GM19238 (cell line): ENCODE measurements around the gene MCTP1.

Source experiments
- DNase-seq: peaks from one replicate; pipeline ENCODE4 v3.0.0; 2011; ENCODE audit warnings: low spot score; ENCODE audit not compliant: insufficient read length

Gene MCTP1

DNA sequence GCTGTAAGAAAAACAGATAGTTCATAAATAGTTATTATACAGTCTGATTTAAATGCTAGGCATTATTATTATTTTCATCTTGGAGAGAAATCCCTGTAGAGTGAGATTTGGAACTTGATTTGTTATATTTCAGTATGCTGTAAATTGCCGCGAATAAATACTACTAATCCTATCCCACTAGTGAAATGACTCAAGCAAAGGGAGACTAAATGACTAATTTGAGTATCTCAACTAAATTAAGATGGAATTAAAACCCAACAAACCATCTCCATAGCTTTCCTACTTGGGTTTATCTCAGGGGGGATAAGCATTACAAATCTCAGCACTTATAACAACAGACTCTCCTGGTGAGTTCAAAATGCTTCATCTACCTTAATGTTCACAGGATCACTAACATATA, 206.0 kb downstream of the MCTP1 start:
- no peak for DNase-seq

DNA sequence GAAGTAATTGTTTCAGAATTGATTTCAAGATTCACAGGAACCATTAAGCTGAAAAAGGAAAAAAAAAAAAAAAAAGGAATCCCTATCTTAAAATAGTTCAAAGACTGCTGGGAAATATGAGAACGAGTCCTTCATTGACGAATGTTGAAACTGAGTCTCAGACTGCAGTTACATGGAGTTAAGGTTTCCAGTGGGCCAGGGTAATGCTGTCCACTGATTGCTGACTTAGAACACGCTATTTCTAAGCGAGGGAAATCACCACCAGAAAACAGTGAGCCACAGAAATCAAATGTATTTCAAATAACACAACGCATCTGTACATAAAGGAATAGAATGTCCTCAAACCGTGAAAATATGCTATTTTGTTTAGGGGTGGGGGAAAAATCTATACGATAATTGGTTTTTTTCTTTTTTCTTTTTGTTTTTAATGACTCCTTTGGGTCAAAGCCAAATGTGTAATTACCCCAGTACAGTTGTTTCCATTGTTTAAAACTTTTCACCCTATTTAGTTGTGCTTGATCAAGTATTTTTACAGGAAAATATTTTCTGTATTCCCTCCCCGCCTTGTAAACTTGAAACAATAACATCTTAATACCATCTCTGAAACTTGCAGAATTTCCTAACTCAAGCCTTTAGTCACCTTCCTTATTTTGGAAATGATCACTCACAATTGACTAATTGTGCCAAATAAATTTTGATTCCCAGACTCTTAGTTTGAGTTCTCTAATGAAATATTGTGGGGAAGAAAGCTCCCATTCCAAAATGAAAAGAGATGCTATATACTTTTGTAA, 208.3 kb downstream of the MCTP1 start:
- no peak for DNase-seq

DNA sequence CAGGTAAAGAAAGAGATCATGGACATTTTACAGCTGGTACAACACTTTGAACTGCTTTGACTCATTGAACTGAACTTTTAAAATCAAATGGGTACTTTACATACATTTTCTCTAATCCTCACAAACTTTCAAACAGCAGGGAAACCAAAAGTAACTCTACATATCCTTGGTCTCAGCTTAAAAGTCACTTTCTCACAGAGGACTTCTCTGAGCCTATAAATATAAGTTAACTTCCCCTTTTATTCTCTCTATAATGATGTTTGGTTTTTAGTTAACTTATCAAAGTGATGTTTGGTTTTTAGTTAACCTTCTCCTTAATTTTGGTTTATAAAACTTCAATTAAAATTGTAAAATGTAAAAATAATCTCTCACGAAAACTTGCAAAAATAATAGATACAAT, 209.8 kb downstream of the MCTP1 start:
- no peak for DNase-seq

DNA sequence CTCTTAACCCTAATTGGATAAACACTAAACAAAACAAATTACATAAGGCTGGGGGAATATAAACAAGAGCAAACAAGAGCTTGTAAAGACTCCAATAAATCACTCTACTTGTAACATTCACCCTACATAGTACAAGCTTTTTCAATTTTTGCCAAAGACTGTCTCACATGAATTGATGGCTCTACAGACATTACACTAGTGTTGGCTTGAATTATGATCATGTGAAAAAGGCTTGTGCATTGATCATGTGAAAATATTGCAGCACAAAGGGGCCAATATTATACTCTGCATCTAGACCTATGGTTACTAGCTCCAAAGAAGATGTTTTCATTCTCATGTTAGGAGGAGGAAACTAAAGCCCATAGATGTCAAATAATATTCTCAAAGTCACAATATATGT, 212.6 kb downstream of the MCTP1 start:
- no peak for DNase-seq

DNA sequence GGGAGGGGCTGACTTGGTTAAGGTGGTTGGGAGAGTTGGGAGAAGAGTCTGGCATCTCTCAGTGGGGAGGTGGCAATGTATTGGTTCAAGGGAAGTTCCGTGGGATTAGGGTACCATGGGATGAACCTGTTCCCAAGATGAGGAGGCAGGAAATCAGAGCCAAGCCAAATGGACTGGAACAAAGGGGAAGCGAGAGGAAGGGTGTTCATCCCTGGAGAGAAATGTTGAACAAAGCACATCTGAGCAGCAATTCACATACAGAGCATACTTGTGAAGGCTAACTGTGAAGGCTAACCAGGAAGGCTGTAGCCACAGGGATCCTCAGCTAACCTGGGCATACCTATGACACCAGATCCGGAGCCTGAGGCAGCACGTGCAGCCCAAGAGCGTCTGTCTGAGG, 214.0 kb downstream of the MCTP1 start:
- no peak for DNase-seq

DNA sequence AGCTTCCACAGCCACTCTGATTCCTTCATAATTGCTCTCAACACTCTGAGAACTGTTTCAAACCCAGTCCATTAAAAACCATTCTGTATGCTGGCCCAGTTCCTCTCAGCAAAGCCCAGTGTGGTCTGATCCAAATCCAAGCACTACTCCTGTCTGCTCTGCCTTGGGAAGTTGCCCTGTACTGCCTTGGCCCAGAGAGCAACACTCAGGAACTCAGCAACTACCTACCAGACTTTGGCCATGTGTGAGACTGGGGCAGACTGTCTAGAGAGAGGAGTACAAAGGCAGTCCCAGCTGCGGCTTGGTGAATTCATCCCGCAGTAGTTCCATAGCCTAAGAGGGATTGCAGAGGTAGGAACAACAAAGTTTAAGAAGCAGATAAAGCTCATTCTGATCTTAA, 214.4 kb downstream of the MCTP1 start:
- no peak for DNase-seq

DNA sequence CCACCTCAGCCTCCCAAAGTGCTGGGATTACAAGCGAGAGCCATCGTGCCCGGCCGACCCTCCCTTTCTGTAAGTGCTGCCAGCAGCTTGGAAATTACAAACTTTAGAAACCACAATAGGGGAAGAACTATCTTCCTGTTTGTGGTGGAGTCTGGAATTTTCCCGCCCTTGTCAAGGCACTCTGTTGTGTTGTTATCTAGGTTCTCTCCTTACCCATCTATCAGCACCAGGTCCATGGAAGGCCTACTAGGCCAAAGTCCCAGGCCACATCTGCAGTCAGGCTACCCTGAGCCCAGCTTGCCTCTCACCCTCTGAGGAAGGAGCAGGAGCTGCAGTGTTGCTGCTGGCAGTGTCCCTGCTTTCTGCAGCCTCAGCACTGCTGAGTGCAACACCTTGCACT, 214.9 kb downstream of the MCTP1 start:
- DNase-seq: no peak

DNA sequence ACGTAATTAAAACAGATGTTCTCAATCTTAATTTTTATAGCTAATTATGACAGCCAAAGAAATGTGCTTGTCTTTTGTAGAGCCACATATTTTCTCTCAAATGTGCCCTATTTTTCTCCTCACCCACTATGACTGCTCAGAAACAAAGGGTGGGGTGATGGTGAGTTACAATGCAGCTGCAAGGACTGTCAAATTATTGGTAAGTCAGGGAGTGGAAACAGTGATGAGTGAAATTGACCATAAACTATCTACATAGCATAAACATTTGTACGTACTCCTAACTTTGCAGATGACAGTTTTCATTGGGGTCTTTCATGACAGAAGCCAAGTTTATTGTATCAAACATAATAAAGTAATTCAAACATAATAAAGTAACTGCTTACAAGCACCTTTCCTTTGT, 215.9 kb downstream of the MCTP1 start:
- no peak for DNase-seq

DNA sequence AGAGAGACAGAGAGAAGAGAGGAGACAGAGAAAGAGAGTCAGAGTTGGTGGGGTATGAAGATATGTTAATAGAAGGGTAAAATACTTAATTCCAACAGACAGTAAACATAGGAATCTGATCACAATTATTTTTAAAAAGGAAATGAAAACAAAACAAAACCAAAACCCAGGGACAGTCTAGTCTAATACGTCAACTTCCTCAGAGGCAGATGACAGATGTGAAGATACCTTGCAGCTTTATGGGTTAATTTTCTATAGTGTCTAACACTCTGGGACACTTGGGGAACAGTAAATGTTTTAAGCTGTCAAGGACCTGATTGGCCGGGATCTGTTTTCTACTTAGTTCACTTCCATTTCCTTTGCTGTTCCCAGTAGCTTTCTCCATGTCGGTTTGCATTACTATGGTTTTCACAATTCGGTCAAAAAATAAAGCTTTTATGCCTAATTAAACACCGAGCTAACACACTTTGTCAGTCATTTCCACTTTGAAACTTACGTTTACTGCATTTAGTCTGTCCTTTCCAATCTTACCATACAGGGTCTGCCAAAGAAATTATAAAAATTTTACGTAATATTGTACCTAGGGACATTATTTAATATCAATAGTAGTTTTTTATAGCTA, 216.5 kb downstream of the MCTP1 start:
- DNase-seq: no peak

DNA sequence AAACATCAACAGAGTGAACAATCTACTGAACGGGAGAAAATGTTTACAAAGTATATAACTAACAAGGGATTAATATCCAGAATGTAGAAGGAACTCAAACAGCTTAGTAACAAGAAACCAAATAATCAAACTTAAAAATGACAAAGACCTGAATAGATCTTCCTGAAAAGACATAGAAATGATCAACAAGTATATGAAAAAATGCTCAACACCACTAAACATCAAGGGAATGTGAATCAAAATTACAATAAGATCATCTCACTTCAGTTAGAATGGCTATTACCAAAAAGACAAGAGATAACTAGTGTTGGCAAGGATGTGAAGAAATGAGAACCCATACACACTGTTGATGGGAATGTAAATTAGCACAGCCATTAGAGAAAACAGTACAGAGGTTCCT, 218.8 kb downstream of the MCTP1 start:
- DNase-seq: no peak

DNA sequence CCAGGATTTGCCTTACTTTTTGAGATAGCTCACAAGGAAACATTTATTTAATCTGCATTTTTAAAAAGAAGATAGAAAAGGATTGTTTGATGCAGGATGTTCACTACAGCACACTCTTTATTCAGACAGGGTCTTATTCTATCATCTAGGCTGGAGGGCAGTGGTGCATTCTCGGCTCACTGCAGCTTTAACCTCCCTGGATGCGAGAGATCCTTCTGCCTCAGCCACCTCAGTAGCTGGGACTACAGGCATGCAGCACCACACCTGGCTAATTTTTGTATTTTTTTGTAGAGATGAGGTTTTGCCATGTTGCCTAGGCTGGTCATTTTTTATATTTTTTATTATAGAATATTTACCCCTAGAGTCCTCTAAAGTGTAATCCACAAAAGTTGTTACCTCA, 221.4 kb downstream of the MCTP1 start:
- no peak for DNase-seq

DNA sequence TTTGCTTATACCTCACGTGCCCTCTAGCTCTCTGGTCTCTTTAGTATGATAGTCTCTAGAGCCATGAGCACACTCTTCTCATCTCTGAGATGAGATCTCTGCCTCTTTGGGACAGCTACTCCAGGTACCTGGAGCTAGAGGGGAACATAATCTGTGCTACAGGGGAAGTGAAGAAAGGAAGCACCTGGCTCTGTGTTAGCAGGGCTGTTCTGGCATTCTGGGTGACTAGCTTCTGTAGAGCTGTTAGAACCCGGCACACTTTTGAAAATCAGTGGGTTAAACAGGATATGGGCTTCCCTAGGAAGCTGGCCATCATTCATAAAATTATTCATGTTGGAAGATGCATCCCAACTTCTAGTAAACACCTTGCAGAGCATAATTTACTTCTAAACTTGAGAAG, 224.8 kb downstream of the MCTP1 start:
- DNase-seq: no peak

DNA sequence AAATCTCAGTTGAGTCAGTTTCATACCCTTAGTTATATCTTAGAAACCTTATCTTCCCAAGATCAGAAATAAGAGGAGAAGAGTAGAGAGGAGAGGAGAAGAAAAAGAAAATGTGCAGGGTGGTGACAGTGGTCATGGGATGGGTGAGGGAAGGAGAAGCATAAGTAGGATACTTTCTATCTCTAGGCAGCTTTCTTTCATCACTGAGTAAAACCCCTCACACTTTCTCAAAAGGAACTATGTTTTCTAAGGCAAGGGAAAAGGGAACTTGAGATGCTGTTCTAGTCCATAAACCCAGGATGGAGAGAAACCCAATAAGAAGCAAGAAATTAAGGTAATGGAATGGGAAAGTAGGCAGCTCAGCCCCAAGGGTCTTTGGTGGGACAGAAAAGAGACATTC, 225.3 kb downstream of the MCTP1 start:
- no peak for DNase-seq

DNA sequence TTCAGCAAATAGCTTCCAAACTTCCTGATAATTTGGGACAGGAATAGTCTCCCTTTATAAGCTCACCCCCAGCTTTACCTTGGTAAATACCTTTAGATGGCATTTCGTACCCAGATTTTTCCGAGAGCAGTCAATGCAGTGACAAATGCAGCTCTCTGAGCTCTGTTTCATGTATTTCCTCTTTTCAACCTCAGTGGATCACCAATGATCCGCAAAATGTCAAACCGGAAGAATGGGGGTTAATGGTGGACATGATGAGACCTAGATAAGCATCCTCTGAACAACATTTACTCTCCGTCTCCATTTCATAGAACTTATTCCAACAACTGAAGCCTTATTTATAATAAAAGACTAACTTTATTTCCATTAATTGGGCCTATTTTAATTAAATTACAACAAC, 227.3 kb downstream of the MCTP1 start:
- no peak for DNase-seq

DNA sequence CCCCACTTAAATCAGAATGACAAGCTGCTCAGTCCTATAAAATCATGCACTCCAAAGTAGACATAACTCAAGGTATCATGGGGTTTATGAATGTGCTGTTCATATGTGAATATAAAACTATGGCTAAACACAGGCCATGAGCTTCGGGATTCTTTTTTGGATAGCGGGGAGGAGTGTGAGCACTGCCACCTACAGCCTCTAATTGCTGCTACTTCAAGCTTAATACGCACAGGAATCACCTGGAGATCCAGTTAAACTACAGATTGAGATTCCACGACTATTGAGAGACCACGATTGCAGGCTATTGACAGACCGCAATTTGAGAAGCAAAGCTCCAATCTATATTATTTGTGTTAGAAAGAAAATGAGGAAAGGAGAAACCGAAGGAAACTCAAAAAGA, 231.6 kb downstream of the MCTP1 start:
- DNase-seq: no peak

DNA sequence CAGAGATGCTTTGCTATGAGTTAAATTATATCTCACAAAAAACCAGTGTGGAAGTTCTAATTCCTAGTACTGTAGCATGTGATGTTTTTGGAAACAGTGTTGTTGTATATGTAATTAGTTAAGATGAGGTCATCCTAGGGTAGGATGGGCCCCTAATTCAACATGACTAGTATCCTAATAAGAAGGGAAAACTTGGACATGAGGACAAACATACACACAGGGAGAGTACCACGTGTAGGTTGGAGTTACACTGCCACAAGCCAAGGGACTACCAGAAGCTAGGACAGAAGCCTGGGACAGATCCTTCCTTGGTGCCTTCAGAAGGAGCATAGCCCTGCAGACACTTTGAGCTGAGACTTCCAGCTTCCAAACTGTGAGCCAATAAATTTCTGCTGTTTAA, 234.2 kb downstream of the MCTP1 start:
- no peak for DNase-seq

DNA sequence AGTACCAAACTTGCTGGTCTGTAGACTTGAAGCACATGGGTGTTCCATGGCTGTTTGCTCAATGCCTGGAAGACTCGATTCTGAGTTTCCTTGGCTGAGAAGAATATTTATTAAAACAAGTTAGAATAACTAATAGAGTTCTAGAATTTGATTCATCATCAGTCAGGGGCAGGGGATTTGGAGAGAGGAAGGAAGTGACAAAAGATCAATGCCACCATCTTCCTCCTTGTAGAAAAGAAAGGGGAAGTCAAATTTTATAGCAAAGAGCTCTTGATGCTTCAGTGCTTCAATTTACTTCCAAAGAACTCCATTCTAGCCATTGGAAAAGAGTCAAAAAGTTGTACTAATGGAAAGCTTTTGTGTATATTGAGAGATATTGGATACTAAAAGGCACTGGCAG, 236.3 kb downstream of the MCTP1 start:
- DNase-seq: no peak

DNA sequence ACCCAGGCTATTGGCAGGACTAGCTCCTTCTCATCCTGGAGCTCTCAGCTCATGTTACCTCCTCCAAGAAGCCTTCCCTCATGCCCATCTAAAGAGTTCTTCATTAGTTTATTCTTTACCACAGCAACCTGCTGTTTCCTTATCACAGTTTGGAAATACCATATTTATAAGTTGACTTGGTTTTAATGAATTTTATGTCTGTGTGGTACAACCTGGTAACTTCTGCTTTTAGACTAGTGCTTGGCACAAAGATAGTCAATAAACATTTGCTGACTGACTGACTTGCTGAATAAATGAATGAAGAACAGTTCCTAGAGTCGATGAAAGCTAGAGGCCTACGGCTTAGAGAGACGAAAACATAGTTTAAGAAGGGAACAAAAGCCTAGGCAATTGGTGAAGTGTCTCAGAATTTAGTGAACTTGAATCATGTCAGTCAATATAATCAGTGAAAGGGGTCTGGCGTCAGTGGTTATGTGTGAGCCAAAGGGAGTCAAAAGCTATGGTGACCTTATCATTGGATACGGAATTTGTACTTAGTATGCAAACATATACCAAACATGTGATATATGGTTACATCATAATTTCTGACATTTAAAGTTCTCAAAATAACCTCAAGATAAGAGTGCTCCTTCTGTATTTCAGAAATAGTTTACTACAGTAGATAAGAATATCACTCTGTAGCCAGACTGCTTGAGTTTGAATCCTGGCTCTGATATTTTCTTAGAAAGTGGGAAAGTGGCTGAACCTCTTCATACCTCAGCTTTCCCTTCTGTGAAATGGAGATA, 239.5 kb downstream of the MCTP1 start:
- DNase-seq: no peak

DNA sequence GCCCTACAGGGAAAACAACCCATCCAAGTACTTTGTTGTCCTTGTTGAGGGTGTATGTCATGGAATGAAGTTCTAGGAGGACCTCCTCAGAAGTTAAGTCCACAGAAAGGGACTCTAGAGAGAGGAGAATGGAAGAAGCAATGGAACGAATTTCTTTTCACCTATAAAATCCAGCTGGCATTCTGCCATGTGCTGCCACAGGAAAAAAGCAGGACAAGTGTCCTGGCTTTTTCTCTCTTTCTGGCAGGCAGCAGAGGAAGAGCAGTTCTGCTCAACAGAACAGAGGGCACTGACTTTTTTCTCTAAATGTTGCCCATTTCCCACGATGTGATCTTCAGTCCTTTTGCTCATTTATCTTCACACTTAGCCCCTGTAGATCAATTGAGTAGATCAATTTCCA, 240.8 kb downstream of the MCTP1 start:
- DNase-seq: no peak

DNA sequence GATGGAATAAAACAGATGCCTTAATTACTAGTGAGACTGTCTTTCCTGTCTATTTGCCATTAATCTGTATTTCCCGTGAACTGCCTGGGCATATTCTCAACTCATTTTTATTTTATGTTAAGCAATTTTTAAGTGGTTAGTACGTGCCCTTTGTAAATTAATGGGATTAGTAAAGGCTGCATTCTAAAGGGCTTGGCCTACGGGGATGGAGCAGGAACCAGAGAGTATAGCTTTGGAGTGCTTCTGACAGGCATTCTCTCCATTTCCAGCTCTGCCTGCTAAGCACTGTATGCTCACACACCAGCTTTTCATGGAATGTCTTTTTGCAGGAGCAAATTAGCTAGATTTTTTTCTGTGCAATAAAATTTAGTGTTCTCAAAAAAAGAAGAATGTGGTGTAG, 241.2 kb downstream of the MCTP1 start:
- DNase-seq: no peak

DNA sequence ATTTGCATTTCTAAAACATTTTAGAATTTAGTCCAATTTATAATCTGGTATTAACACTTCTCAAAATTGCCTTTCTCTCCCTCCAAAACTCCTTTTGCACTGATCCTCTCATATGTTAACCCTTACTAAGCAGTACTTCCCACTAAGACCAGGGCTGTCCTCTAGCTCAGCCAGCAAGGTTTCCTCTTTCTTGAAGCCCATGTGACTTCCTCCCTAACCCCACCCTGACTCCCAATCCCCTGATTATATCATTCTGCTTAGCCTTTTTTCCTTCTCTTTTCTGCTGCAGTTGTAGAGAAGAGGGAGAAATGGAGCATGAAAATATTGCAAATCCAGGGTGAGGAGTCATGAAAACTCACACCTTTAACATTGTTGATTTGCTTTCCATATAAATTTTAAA, 241.7 kb downstream of the MCTP1 start:
- no peak for DNase-seq

DNA sequence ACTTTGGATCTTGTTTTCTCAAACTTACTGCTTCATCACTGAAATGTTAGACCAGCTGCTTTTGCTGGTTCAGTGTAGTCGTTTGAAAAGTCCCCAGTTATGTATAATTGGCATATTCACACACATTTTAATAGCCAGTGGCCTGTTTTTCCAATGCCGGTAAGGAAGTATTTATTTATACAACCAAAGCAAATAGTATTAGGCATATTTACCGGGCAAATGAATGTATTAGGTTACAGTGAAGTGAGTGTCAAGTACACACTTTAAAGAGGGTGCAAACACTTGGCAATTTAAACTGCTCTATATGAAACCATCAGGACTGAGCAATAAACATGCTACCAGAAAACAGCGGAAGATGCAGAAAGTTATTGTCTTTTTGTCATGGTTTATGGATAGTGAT, 242.9 kb downstream of the MCTP1 start:
- DNase-seq: no peak
